HepG2 (cell line): ENCODE data around the gene THRB. TPM values are rescaled to one million over a fixed set of nuclear protein-coding genes. Genes with fewer than 3 reads are reported as not detected.

ENCODE experiments used
- ATAC-seq: fragments of 200-7000 bp; cut with Tn5 transposase; 3 replicates; pipeline ENCODE4 v1.9.1; 2020; ENCODE audit warnings: mild to moderate bottlenecking, moderate library complexity
- BruUV-seq: library from RNA; stranded (reverse); fragments of 400-500 nt; replicated peaks from 2 replicates; lab custom pipeline; 2021; lab: Mats Ljungman, UMichigan
- CTCF ChIA-PET: fragments of 300-600 bp; formaldehyde crosslinking; extraction: SDS; loops from one replicate; lab custom pipeline; 2021; ENCODE audit warnings: low total read pairs, inconsistent platforms, low intra/inter-chr PET ratio; lab: Yijun Ruan, JAX
- POLR2A ChIA-PET: fragments of 350-600 bp; sonication (Branson Sonifier 250); formaldehyde crosslinking; loops from one replicate; lab custom pipeline; 2020; ENCODE audit warnings: antibody characterized with exemption, inconsistent platforms; lab: Yijun Ruan, JAX
- DNase-seq: peaks from one replicate; pipeline ENCODE4 v3.0.0-alpha.2; 2015; ENCODE audit warnings: low spot score
- FAIRE-seq: peaks from 3 replicates; lab custom pipeline; 2011; peaks lifted over from hg19 to GRCh38; lab: Jason Lieb, UNC
- H2AFZ ChIP-seq: one replicate; pipeline ENCODE4 v1.6.1; 2011; ENCODE audit warnings: low read length, inconsistent platforms
- H3K27ac ChIP-seq: fragments of 300-600 bp; 3 replicates; pipeline ENCODE4 v1.8.0; 2011; ENCODE audit warnings: mixed run types, mild to moderate bottlenecking, mixed read lengths, low read length, inconsistent platforms; ENCODE audit not compliant: insufficient read depth; ENCODE audit errors: extremely low read length
- H3K27me3 ChIP-seq, 2 experiments: fragments of 200-600 bp in 1 of 2; 2 replicates in 1 of 2; 3 replicates in 1 of 2; pipeline versions ENCODE4 v1.6.0 to v1.8.0; 2011; ENCODE audit warnings: low read length in 2 of 2, mild to moderate bottlenecking in 2 of 2, moderate library complexity in 2 of 2, inconsistent platforms in 1 of 2; ENCODE audit not compliant: insufficient read depth in 2 of 2, control insufficient read depth in 1 of 2
- H3K36me3 ChIP-seq, 2 experiments: fragments of 200-600 bp in 1 of 2; replicated peaks in 1 of 2; 2 replicates in 1 of 2; 3 replicates in 1 of 2; pipeline versions ENCODE4 v1.5.1 to v1.8.0; 2011; ENCODE audit warnings: low read length in 2 of 2, inconsistent platforms in 1 of 2; ENCODE audit not compliant: insufficient read depth in 2 of 2, control insufficient read depth in 1 of 2
- H3K4me1 ChIP-seq: 2 replicates; pipeline ENCODE4 v1.5.1; 2012; ENCODE audit warnings: low read length, inconsistent platforms; ENCODE audit not compliant: insufficient read depth
- H3K4me2 ChIP-seq: 2 replicates; pipeline ENCODE4 v1.6.0; 2011; ENCODE audit warnings: low read depth, low read length, inconsistent platforms
- H3K4me3 ChIP-seq, 3 experiments: fragments of 200-600 bp in 1 of 3; sonication (generic), shearing (Covaris generic) in 1 of 3; replicated peaks in 1 of 3; 2 replicates each; pipeline ENCODE4 v1.5.1; 2011 to 2016; ENCODE audit warnings: low read length in 3 of 3, inconsistent platforms in 2 of 3, low read depth in 2 of 3, mild to moderate bottlenecking in 2 of 3, control low read depth in 1 of 3, mixed read lengths in 1 of 3; ENCODE audit not compliant: insufficient read depth in 1 of 3
- H3K79me2 ChIP-seq: one replicate; pipeline ENCODE4 v1.6.1; 2011; ENCODE audit warnings: low read length, inconsistent platforms; ENCODE audit not compliant: insufficient read depth
- H3K9ac ChIP-seq: 2 replicates; pipeline ENCODE4 v1.6.0; 2011; ENCODE audit warnings: mild to moderate bottlenecking, low read depth, low read length, inconsistent platforms; ENCODE audit not compliant: insufficient read depth
- H3K9me3 ChIP-seq: 2 replicates; pipeline ENCODE4 v1.5.1; 2012; ENCODE audit warnings: mild to moderate bottlenecking, low read length
- H4K20me1 ChIP-seq: 2 replicates; pipeline ENCODE4 v1.6.0; 2011; ENCODE audit warnings: inconsistent platforms, mild to moderate bottlenecking, low read length, moderate library complexity; ENCODE audit not compliant: insufficient read depth
- AHR ChIP-seq: IDR thresholded peaks from 2 replicates; pipeline ENCODE4 v1.6.1; 2018; ENCODE audit warnings: missing genetic modification reagents, missing compliant biosample characterization
- MAZ ChIP-seq, 2 experiments: sonication (generic) in 1 of 2; formaldehyde crosslinking in 1 of 2; IDR thresholded peaks; 2 replicates each; pipeline versions ENCODE4 v1.5.0 to v1.6.1; 2012 to 2020; ENCODE audit warnings: low read depth in 2 of 2, mild to moderate bottlenecking in 2 of 2, borderline replicate concordance in 1 of 2, improper control_type of control experiment in 1 of 2, low read length in 1 of 2, missing genetic modification reagents in 1 of 2, moderate library complexity in 1 of 2
- NFYC ChIP-seq: IDR thresholded peaks from 2 replicates; pipeline ENCODE4 v1.6.1; 2016; ENCODE audit warnings: missing genetic modification reagents, missing compliant biosample characterization
- PHF20 ChIP-seq: sonication (generic); formaldehyde crosslinking; IDR thresholded peaks from 2 replicates; pipeline ENCODE4 v1.5.0; 2020; ENCODE audit warnings: mild to moderate bottlenecking, missing genetic modification reagents
- UBTF ChIP-seq: sonication (generic); formaldehyde crosslinking; IDR thresholded peaks from 2 replicates; pipeline ENCODE4 v1.4.0; 2020; ENCODE audit warnings: mild to moderate bottlenecking, missing genetic modification reagents
- ZBTB38 ChIP-seq: sonication (generic); formaldehyde crosslinking; IDR thresholded peaks from 2 replicates; pipeline ENCODE4 v1.5.1; 2020; ENCODE audit warnings: mild to moderate bottlenecking, missing genetic modification reagents
- ZMYM3 ChIP-seq: sonication (generic); formaldehyde crosslinking; IDR thresholded peaks from 2 replicates; pipeline ENCODE4 v1.5.1; 2020; ENCODE audit warnings: mild to moderate bottlenecking, missing genetic modification reagents
- ZNF17 ChIP-seq: sonication (generic); formaldehyde crosslinking; IDR thresholded peaks from 2 replicates; pipeline ENCODE4 v1.5.0; 2020; ENCODE audit warnings: mild to moderate bottlenecking, missing genetic modification reagents
- ZNF232 ChIP-seq: sonication (generic); formaldehyde crosslinking; IDR thresholded peaks from 2 replicates; pipeline ENCODE4 v1.4.0; 2020; ENCODE audit warnings: missing genetic modification reagents, borderline replicate concordance
- ZNF235 ChIP-seq: sonication (generic); formaldehyde crosslinking; IDR thresholded peaks from 2 replicates; pipeline ENCODE4 v1.8.1; 2023; ENCODE audit warnings: mild to moderate bottlenecking, missing genetic modification reagents, borderline replicate concordance
- ZNF451 ChIP-seq: sonication (generic); formaldehyde crosslinking; IDR thresholded peaks from 2 replicates; pipeline ENCODE4 v1.5.0; 2020; ENCODE audit warnings: mild to moderate bottlenecking, missing genetic modification reagents
- ZNF777 ChIP-seq: sonication (generic); formaldehyde crosslinking; IDR thresholded peaks from 2 replicates; pipeline ENCODE4 v1.4.0; 2020; ENCODE audit warnings: missing genetic modification reagents
- ZNF83 ChIP-seq: sonication (generic); formaldehyde crosslinking; IDR thresholded peaks from 2 replicates; pipeline ENCODE4 v1.4.0; 2020; ENCODE audit warnings: missing genetic modification reagents, mild to moderate bottlenecking, borderline replicate concordance
- ZNF879 ChIP-seq: sonication (generic); formaldehyde crosslinking; IDR thresholded peaks from 2 replicates; pipeline ENCODE4 v1.8.1; 2023; ENCODE audit warnings: missing genetic modification reagents
- WGBS: methylation state at CpG from one replicate; pipeline ENCODE4 v1.1.6; 2017; ENCODE audit warnings: low lambda C conversion rate; 5-methylcytosine and 5-hydroxymethylcytosine counted together
- in situ Hi-C: cut with HindIII; loops from 2 replicates; pipeline ENCODE4 v1.10.0; 2017; ENCODE audit warnings: low pct_unique_long_range_greater_than_20kb; ENCODE audit not compliant: extremely low pct_ligation_motif_present
- intact Hi-C: fragments of 100-400 bp; cut with micrococcal nuclease; formaldehyde crosslinking; loops from one replicate; pipeline ENCODE4 v1.10.0; 2022; ENCODE audit not compliant: unreplicated experiment
- polyA plus RNA-seq, 8 experiments: library from polyadenylated mRNA; depleted of rRNA in 3 of 8; stranded (reverse) in 7 of 8; unstranded in 1 of 8; fragments of >200 nt; fragmentation: Illumina TruSeq in 4 of 8; extraction: Trizol in 4 of 8; gene quantifications; 2 replicates each; pipeline versions ENCODE4 v1.2.1 to v1.2.3, GENCODE V29; 2011 to 2016; ENCODE audit warnings: low read depth in 4 of 8, missing spikeins in 1 of 8, mixed read lengths in 1 of 8; ENCODE audit not compliant: insufficient read depth in 1 of 8
- total RNA-seq, 5 experiments: library from RNA; depleted of rRNA; stranded (reverse); fragments of >200 nt; fragmentation: Illumina TruSeq; extraction: Trizol; gene quantifications; 2 replicates each; pipeline ENCODE4 v1.2.3, GENCODE V29; 2016; ENCODE audit warnings: low read depth in 1 of 5
- TF ChIP-seq, protein P1 (sequence below): sonication (generic); formaldehyde crosslinking; IDR thresholded peaks from 2 replicates; pipeline ENCODE4 v1.9.0; 2022; ENCODE audit warnings: low read depth, missing genetic modification reagents

Gene THRB
- total and polyA plus RNA-seq, 2 of the 13 experiments (the other 11 are each of a cell fraction or from before 2014, with no cell fraction given) = 4.7 to 22.7 TPM

DNA sequence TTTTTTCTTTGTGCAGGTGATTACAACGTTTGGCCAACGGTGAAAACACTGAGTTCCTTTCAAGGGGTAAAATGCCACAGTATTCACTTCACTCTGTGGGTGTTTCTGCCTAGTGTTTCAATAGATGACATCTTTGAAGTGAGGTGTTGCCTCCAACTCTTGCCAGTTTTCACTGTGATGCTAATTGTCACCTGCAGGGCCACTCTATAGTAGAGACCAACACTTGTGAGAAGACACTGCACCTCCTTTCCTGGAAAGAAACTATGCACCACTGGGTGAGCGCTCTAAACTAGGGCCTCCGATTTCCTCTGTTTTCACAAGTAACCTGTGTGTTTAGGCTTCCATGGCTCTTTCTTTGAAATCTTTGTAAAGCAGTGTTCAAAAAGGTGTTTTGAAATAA, 98.3 kb downstream of the THRB start:
- no peak for TF ChIP-seq ZNF17 (CRISPR knock-in tag)
- no peak for TF ChIP-seq ZNF879 (CRISPR knock-in tag)
- no peak for TF ChIP-seq ZNF235 (CRISPR knock-in tag)
- in situ Hi-C loops (no loop called here), intact Hi-C loops (no loop called here)
- H3K4me1 ChIP-seq = peaks cover 37% of the 10 kb centered on the region
- H4K20me1 ChIP-seq = no peaks in the 10 kb centered on the region
- no peak overlapping the region for H3K4me2 ChIP-seq
- 94% methylated on average over 4 of the region's 4 CpGs for WGBS
- no peak for FAIRE-seq
- POLR2A ChIA-PET = no interaction called here
- CTCF ChIA-PET = no interaction called here
- no peaks in the 10 kb centered on the region for H3K27me3 ChIP-seq
- no peak for DNase-seq
- no peak overlapping the region for H2AFZ ChIP-seq
- H3K4me3 ChIP-seq = no peak overlapping the region
- no TSS peak for BruUV-seq
- H3K9me3 ChIP-seq = no peaks in the 10 kb centered on the region
- H3K79me2 ChIP-seq = peaks cover 7% of the 10 kb centered on the region
- no peaks in the 10 kb centered on the region; a peak in 1 of 5 replicates for H3K36me3 ChIP-seq
- no peak overlapping the region for H3K9ac ChIP-seq
- ATAC-seq = peak; percentile 52; the same call in 2 of the 3 replicates
- H3K27ac ChIP-seq = no peak overlapping the region

- 82% methylated on average over 2 of the region's 2 CpGs for WGBS
- no peaks in the 10 kb centered on the region for H3K9me3 ChIP-seq
- no peak overlapping the region for H3K4me3 ChIP-seq
- H3K79me2 ChIP-seq = peaks cover 11% of the 10 kb centered on the region
- no peak for DNase-seq
- H3K36me3 ChIP-seq = no peaks in the 10 kb centered on the region; a peak in 1 of 5 replicates
- H3K27me3 ChIP-seq = no peaks in the 10 kb centered on the region
- H3K4me1 ChIP-seq = peaks cover 33% of the 10 kb centered on the region
- intact Hi-C loops (no loop called here), in situ Hi-C loops (no loop called here)
- FAIRE-seq = no peak
- no peaks in the 10 kb centered on the region for H4K20me1 ChIP-seq
- BruUV-seq = no TSS peak
- ChIA-PET CTCF (no interaction called here), POLR2A (interaction anchor here (2.7 kb wide), 1 partner anchor 56 kb away, joined by 25 read pairs; no protein-coding TSS in a partner anchor)
- no peak overlapping the region for H3K4me2 ChIP-seq
- ATAC-seq = no peak
- H2AFZ ChIP-seq = no peak overlapping the region
- no peak overlapping the region for H3K9ac ChIP-seq
- H3K27ac ChIP-seq = peak overlapping the region; percentile 33
- TF ChIP-seq NFYC (CRISPR knock-in tag) = no peak
- no peak for TF ChIP-seq MAZ (IDR thresholded peaks at IDR 0.05; ENCODE audit: borderline replicate concordance, low read depth, low read length)
- TF ChIP-seq MAZ (CRISPR knock-in tag; IDR thresholded peaks at IDR 0.05; ENCODE audit: low read depth) = no peak
- TF ChIP-seq ZNF451 (CRISPR knock-in tag) = no peak
- no peak for TF ChIP-seq ZNF83 (CRISPR knock-in tag)
- TF ChIP-seq ZMYM3 (CRISPR knock-in tag) = no peak
- TF ChIP-seq, protein P1, sequence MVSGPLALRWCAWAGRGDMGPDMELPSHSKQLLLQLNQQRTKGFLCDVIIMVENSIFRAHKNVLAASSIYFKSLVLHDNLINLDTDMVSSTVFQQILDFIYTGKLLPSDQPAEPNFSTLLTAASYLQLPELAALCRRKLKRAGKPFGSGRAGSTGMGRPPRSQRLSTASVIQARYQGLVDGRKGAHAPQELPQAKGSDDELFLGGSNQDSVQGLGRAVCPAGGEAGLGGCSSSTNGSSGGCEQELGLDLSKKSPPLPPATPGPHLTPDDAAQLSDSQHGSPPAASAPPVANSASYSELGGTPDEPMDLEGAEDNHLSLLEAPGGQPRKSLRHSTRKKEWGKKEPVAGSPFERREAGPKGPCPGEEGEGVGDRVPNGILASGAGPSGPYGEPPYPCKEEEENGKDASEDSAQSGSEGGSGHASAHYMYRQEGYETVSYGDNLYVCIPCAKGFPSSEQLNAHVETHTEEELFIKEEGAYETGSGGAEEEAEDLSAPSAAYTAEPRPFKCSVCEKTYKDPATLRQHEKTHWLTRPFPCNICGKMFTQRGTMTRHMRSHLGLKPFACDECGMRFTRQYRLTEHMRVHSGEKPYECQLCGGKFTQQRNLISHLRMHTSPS (CRISPR knock-in tag) = no peak
- no peak for TF ChIP-seq AHR (CRISPR knock-in tag)
- TF ChIP-seq ZNF232 (CRISPR knock-in tag) = no peak
- no peak for TF ChIP-seq UBTF (CRISPR knock-in tag)
- TF ChIP-seq PHF20 (CRISPR knock-in tag) = no peak
- no peak for TF ChIP-seq ZBTB38 (CRISPR knock-in tag)
- TF ChIP-seq ZNF777 = no peak
Measured at GRCh38 chr3:24394754-24395153, 99.9 kb downstream of the THRB start.
